OCI-LY1 (cell line): ENCODE measurements around the gene PI16.

Source experiments
- EZH2 ChIP-seq: fragments of 200-600 bp; sonication (generic), shearing (Covaris generic); IDR thresholded peaks from 2 replicates; pipeline ENCODE4 v1.8.0; 2017; ENCODE audit warnings: borderline replicate concordance, mixed run types, mild to moderate bottlenecking, antibody characterized with exemption, low read length, moderate library complexity, mixed read lengths
- TF ChIP-seq, protein P1 (sequence below): fragments of 200-600 bp; sonication (generic), shearing (Covaris generic); IDR thresholded peaks from 2 replicates; pipeline ENCODE4 v1.5.1; 2017; ENCODE audit warnings: mild to moderate bottlenecking, antibody characterized with exemption, low read length, moderate library complexity, mixed read lengths

DNA sequence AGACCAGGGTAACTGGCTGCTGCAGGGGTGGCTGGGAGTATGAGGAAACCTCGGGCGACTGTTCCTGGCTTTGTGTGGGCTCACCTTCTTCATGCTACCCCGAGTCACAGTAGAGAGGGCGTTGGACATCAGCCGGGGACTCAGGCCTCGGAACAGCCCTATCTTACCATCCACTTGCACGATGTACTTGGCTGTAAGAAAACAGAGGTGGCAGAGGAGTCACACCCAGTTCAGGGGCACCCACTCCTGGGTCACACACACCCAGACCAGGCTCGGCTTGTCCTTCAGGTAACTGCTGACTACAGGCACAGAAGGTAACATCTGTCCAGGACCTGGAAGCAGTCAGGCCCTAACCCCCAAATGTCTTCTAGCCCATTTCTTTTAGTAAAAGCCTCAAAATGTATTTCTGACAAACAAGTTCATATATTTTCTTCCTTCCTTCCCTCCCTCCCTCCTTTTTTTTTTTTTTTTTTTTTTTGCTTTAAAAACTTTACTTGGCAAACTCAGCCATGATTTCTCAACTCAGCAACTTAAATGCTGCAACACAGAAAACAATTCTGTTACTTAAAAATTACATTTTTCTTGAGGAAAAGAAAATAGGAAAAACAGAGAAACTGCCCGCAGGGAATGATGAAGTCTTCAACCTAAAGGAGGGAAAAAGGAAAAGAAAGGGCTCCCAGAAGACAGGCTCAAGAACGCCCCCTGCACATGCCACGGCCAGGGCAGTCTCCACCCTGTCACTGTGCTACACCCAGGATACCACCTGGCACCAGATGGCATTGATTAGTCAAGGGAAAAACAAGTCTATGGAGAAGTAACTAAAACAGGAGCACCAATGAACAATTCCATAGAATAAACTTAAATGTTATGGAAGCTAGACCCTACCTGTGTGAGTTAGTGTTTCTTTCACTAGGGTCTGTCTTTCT, 24.1 kb downstream of the PI16 start:
- TF ChIP-seq, protein P1, sequence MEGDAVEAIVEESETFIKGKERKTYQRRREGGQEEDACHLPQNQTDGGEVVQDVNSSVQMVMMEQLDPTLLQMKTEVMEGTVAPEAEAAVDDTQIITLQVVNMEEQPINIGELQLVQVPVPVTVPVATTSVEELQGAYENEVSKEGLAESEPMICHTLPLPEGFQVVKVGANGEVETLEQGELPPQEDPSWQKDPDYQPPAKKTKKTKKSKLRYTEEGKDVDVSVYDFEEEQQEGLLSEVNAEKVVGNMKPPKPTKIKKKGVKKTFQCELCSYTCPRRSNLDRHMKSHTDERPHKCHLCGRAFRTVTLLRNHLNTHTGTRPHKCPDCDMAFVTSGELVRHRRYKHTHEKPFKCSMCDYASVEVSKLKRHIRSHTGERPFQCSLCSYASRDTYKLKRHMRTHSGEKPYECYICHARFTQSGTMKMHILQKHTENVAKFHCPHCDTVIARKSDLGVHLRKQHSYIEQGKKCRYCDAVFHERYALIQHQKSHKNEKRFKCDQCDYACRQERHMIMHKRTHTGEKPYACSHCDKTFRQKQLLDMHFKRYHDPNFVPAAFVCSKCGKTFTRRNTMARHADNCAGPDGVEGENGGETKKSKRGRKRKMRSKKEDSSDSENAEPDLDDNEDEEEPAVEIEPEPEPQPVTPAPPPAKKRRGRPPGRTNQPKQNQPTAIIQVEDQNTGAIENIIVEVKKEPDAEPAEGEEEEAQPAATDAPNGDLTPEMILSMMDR, result no peak
- no peak for TF ChIP-seq EZH2
